HG03025 (cell line): ENCODE measurements around the gene BCL11A.
A peak's percentile ranks its signal among the peaks of the same experiment; 100 is the strongest.

Experiments used
- ATAC-seq: cut with Tn5 transposase; IDR thresholded peaks from one replicate; pipeline ENCODE4 v1.9.1; 2021; ENCODE audit warnings: mild to moderate bottlenecking, moderate library complexity; ENCODE audit not compliant: unreplicated experiment, low FRiP score

Gene BCL11A

GRCh38 chr2:60553495-60554073 lies at the start of gene BCL11A:
TSS of gene BCL11A (minus strand) at chr2:60553654. CDS start at chr2:60553270, 384 bp downstream.
- no peak for ATAC-seq

GRCh38 chr2:60602828-60603532 lies 49.5 kb upstream of the BCL11A start:
- ATAC-seq, result no peak

- no peak for ATAC-seq
Measured at GRCh38 chr2:60602388-60602787, 48.9 kb upstream of the BCL11A start.

GRCh38 chr2:60598271-60598670 lies 44.8 kb upstream of the BCL11A start:
- no peak for ATAC-seq

- no peak for ATAC-seq
Measured at GRCh38 chr2:60597346-60597745, 43.9 kb upstream of the BCL11A start.

- no peak for ATAC-seq
Measured at GRCh38 chr2:60596411-60596810, 43.0 kb upstream of the BCL11A start.

- no peak for ATAC-seq
Measured at GRCh38 chr2:60595953-60596352, 42.5 kb upstream of the BCL11A start.

- ATAC-seq, result no peak
Measured at GRCh38 chr2:60589104-60589503, 35.6 kb upstream of the BCL11A start.

GRCh38 chr2:60586081-60586480 lies 32.6 kb upstream of the BCL11A start:
- ATAC-seq, result no peak

- no peak for ATAC-seq
Measured at GRCh38 chr2:60585276-60585675, 31.8 kb upstream of the BCL11A start.

- no peak for ATAC-seq
Measured at GRCh38 chr2:60583604-60584003, 30.1 kb upstream of the BCL11A start.

- ATAC-seq, result peak; percentile 83
Measured at GRCh38 chr2:60581433-60582282, 28.2 kb upstream of the BCL11A start.

- ATAC-seq, result no peak
Measured at GRCh38 chr2:60577682-60578283, 24.3 kb upstream of the BCL11A start.

GRCh38 chr2:60573251-60573650 lies 19.8 kb upstream of the BCL11A start:
- no peak for ATAC-seq

GRCh38 chr2:60570251-60570650 lies 16.8 kb upstream of the BCL11A start:
- ATAC-seq, result no peak

GRCh38 chr2:60569680-60570111 lies 16.2 kb upstream of the BCL11A start:
- ATAC-seq, result no peak

- ATAC-seq, result no peak
Measured at GRCh38 chr2:60567919-60568768, 14.7 kb upstream of the BCL11A start.

GRCh38 chr2:60567096-60567495 lies 13.6 kb upstream of the BCL11A start:
- ATAC-seq, result no peak

GRCh38 chr2:60565472-60565871 lies 12.0 kb upstream of the BCL11A start:
- no peak for ATAC-seq
